GM21723 (cell line): ENCODE data around the gene NRXN3.

Experiments used
- ATAC-seq: cut with Tn5 transposase; IDR thresholded peaks from one replicate; pipeline ENCODE4 v1.9.1; 2021; ENCODE audit warnings: mild to moderate bottlenecking, moderate library complexity; ENCODE audit not compliant: unreplicated experiment

Gene NRXN3

DNA sequence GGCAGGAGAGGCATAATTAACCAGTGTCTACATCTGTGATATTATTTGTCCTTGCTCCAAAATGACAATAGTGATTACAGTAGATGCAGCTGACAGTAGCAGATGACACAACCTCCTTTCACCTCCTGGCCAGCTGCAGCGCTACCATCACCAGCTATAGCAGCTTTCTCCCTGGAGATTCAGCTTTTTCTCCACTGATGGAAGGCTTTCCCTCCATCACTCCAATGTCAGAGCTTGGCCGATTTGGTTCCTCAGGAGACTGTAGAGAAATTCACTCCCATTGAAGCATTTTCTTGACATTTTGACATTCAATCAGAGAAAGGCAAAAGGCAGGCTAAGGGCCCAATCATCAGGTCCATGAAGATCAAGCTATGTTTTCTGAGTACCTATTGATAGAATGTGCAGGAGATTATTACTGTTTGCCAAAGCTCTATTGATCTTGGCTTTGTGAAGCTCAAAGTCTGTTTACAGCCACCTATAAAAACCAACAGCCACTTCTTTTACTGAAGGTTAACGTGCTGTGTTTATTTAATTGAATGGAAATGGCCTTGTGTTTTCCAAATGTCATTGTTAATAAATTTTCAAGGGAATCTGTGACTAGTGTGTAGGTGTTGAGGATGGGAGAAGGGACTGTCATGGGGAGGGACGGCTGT is 1256.1 kb downstream of the NRXN3 start:
- no peak for ATAC-seq

DNA sequence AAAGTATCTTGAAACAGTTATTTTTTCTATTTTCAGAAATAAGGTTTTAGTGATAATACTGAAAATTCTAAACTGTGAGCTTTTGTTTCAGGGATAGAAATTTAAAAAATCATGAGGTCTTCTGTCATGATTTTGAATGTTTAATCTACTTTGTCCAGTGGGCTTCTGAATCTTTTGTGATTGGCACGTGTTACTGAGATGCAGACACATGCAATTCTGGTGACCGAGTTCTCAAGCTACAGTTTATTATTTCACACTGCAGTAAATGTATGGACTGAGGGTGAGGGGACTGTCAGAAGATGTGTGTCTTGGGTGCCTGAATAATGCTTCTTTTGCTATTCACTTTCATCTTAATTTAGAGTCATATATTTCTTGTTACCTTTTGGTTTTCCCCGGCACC is 1262.5 kb downstream of the NRXN3 start:
- ATAC-seq: no peak

DNA sequence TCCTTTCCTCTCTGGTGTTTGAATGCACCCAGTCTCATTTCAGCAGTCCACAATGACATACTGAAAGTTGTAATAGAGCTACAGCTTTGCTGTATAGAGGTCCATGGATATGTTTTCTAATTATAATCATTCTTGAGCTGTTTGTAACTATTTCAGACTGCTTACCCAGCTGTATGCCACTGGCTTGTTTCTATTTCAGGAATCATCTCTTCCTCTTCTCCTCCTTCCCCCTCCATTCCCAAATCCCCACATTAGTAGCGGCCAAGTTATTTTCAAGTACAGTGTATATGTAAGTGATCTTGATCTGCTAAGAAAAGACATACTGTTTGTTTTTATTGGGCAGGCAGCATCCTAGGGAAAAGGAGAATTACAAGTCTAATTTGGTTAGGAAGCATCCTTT is 1266.2 kb downstream of the NRXN3 start:
- no peak for ATAC-seq

GRCh38 chr14:79437951-79438350 is 1267.8 kb downstream of the NRXN3 start:
- ATAC-seq: no peak

DNA sequence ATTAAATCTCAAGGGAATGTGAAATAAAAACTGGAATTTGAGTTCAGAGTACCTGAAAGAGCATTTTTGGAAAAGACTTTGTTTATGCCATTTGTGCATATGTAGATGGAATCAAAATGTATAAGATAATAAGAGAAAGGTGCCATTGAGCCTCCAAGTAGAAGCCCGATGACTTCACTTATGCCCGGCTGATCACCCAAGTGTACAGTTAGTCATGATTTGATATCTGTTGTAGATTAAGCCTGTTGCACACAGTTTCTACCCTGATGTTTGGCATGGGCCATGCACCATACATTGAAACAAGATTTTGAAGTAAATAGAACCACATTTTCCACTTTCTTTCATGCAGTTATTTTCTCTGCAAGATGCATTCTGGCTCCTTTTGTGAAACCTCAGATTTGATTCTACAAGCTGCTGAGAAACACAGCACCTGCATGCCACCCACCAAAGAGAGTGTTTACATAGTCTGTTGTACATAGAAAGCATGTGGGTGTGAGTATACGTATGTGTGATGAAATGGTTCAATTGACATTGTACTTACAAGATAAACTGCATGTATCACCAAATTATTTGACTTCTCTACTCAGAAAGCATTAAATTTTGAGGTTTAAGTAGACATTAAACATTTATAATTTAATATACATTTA is 1268.6 kb downstream of the NRXN3 start:
- ATAC-seq: no peak

- ATAC-seq: no peak
Observed at GRCh38 chr14:79442786-79443185, 1272.6 kb downstream of the NRXN3 start.

GRCh38 chr14:79443602-79444001 is 1273.4 kb downstream of the NRXN3 start:
- no peak for ATAC-seq

DNA sequence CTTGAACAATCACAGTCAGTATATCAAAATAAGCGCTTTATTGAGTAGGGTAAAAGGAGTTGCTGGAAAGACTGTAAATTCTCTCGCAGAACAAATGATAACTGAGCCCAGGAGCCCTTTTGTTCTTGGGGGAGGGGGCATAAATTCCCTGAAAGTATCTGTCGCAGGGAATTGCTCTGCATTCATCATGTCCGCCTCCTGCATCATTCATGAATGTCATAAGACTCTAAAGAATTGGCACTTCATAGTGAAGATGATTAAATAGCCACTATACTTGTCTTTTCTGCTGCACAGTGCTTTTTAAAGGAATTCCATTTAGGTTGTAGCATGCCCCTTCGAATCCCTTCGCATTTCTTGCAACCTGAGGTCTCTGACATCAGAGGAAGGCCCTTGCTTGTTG is 1278.8 kb downstream of the NRXN3 start:
- ATAC-seq: no peak

DNA sequence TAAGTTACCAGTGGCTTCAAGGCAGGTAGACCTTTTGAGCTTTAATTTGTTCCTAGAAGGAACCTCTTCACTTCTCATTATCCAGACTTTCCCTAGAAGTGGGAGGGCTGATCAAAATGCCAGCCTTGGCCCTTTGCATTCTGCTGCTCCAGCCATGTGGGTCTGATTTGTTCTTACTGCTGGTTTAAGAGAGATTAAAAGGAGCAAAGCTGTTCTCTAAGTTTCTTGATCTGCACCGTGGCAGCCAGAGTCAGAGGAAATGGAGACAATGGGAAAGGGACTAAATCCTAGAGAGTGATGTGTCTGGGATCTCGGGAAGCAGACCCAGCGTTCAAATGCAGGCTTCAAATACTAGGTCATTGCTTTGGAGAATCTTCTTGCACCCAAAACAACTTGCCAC is 1281.4 kb downstream of the NRXN3 start:
- no peak for ATAC-seq

DNA sequence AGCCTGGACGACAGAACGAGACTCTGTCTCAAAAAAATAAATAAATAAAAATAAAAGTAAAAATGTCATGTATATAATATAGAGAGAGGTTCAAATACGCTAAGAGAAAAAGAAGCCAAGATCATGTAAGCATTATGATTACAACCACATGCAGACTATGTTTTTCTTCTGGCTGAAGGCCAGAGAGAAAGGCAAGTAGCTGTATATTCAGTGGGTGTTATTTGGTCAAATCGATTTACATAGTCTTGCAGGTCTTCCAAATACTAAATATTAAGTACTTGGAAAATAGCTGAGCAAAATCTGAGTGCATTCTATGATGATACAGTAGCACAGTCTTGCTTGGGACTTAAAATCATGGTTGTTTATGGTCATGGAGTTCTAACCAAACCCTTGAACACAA is 1283.1 kb downstream of the NRXN3 start:
- ATAC-seq: no peak

DNA sequence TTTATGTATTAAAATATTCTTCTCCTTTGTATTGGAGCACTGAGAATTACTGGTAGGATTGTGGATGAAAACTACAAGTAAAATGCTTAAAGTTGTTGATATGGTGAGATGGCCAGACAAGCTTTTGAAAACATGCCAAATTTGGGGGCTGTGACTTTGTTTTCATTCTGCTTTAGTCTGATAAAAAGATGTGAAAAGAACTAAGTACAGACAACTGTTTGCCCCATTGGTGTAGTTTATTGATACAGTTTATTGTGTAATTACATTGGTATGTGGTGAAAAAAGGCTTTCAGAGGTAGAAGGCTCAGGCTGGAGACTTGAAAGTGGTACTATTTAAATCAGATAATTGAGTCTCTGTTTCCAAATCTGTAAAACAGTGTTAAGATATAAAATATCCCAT is 1294.3 kb downstream of the NRXN3 start:
- ATAC-seq: no peak

DNA sequence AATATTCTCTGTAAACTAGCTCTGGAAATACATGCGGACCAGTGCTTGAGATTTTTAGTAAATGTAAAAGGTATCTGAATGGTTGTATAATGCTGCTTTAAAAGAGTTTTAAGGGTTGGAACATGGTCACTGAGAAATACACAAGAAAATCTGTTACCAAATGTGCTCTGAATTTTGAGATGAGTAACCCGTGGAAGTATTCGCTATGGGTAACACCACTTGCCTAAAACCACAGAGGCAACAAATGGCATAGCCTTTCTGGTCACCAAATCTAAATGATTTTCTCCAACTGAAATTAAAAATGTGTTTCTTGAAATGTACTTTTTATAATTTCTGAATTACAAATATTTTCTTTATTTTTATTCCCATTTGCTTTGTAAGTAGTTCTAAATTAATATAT is 1295.5 kb downstream of the NRXN3 start:
- ATAC-seq: no peak

- no peak for ATAC-seq
Observed at GRCh38 chr14:79466938-79467527, 1296.9 kb downstream of the NRXN3 start.

DNA sequence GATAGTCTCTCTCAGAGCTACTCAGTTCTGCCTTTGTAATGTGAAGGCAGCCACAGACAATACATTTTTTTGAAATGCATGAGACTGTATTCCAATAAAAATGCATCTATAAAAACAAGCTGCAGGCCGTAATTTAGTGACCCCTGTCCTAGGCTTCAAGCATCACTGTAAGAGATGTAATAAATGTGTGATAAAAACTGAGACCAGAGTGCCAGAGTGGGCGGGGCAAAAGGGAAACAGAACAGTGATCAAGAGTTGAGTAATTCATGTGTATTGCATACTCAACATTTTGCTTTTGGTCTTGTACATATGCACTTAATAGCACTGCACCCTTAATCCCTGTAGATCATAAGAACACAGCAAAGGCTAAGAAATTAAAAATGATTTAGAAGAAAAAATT is 1297.7 kb downstream of the NRXN3 start:
- ATAC-seq: no peak

DNA sequence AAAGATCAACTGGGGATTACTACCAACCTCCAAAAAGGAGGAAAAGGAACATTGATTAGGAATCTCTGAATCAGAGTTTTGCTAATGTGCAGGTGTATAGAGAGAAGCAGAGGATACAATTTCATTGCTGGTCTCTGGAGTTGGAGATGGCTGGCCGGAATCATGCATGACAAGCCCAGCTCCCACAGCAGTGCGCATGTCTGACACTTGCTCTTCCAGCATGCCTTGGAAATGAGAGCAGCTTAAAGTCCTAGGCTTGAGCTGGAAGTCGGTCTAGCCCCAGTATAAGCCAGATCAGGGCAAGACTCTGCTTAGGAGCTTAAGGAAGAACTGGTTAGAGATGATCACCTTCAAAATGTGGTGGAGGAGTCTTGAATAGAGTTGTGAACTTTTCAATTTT is 1298.3 kb downstream of the NRXN3 start:
- ATAC-seq: no peak

- ATAC-seq: no peak
Observed at GRCh38 chr14:79473651-79474050, 1303.5 kb downstream of the NRXN3 start.

- no peak for ATAC-seq
Observed at GRCh38 chr14:79475887-79476532, 1305.8 kb downstream of the NRXN3 start.

- no peak for ATAC-seq
Observed at GRCh38 chr14:79476552-79476951, 1306.4 kb downstream of the NRXN3 start.

- ATAC-seq: no peak
Observed at GRCh38 chr14:79480212-79480611, 1310.0 kb downstream of the NRXN3 start.

DNA sequence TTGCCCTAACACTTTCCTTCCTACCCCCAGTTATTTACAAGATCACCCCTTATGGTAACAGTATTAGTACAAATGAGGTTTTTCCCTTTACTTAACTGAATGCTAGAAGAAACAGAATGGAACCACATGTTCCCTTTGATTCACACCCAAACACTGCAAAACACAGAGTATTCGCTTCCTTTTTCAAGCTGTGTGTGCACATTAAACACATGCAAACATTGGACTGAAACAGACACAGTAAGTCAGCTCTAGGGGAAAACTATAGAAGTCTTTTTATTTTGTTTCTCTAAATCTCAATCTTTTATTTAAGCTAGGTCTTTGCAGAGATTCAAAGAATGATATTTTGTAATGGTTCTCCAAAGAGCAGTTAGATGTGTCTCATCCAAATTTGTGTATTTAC is 1312.7 kb downstream of the NRXN3 start:
- ATAC-seq: no peak

DNA sequence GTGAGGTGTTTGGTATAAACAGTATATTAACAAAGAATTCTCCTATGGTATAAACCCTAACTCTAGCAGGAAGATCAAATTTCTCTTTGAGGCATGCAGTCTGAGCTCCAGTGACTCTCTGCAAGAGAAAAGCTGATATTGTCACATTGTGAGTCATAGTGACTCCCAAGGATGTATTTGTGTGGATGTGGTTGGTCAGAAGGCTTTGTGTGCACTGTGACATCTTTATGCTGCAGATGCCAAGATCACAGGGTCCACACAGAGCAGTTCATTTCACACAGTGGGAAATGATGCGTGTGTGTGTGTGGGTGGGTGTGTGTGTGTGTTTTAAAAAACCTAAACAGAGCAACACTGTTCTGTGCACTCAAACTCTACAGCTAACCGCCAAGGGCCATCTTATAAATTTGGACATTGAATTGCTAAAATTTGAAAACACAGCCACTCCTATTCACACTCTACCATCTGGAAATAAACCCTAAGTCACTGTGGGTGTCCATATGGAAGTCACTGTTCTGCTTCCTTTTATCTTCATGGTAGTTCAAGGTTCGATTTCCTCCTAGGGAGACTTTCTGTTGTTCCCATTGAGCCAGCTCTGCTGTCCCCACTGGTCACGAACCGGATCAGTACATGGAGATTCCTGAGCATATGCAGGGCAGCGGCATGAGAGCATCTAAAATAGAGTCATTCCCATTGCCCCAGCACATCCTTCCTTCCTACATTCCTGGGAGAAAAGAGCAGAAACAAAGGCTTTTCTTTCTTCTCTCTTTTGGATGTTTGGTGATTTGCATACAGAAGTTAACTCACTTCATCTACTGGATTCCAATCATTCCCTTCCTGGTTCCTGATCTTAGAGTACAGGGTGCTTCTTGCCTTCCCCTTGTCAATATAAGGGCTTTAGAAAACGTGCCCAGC is 1313.6 kb downstream of the NRXN3 start:
- ATAC-seq: no peak
